ENCODE results near the gene ENTREP3.

- TF ChIP-seq POLR2AphosphoS5 (IDR thresholded peaks at IDR 0.05; ENCODE audit: borderline replicate concordance, low read depth, low read length) (no peak), EZH2 (IDR thresholded peaks at IDR 0.05) (no peak), FOXP2 (optimal IDR thresholded peaks at IDR 0.05; ENCODE audit: control extremely low read depth, extremely low read length, insufficient read depth) (no peak)
Measured at GRCh38 chr1:155285063-155285462, 29.8 kb upstream of the ENTREP3 start.

Measured in SK-N-MC (cell line).